ENCODE data around the gene PSIP1.

PSIP1 gene

GRCh38 chr9:15417626-15418025, 93.1 kb downstream of the PSIP1 start:
- Histone ChIP-seq H3K27me3 (ENCODE audit: control insufficient read depth, insufficient read depth, low read length) (no peaks in the 10 kb centered on the region), H3K27ac (no peak overlapping the region), H3K79me2 (no peaks in the 10 kb centered on the region), H2AFZ (no peak overlapping the region), H3K36me3 (ENCODE audit: control insufficient read depth, insufficient read depth, low read length) (no peaks in the 10 kb centered on the region), H3K9me3 (ENCODE audit: control insufficient read depth, low read length) (no peaks in the 10 kb centered on the region), H3K4me1 (no peaks in the 10 kb centered on the region), H3K4me3 (ENCODE audit: low read depth, low read length) (no peak overlapping the region), H3K9ac (no peak overlapping the region), H3K4me2 (ENCODE audit: low read length) (no peak overlapping the region)
- no peak for TF ChIP-seq CTCF (IDR thresholded peaks at IDR 0.05)

GRCh38 chr9:15416880-15417279, 93.9 kb downstream of the PSIP1 start:
- Histone ChIP-seq H3K4me2 (ENCODE audit: low read length) (no peak overlapping the region), H3K9ac (no peak overlapping the region), H2AFZ (no peak overlapping the region), H3K9me3 (ENCODE audit: control insufficient read depth, low read length) (no peaks in the 10 kb centered on the region), H3K27ac (no peak overlapping the region), H3K4me1 (no peaks in the 10 kb centered on the region), H3K36me3 (ENCODE audit: control insufficient read depth, insufficient read depth, low read length) (no peaks in the 10 kb centered on the region), H3K27me3 (ENCODE audit: control insufficient read depth, insufficient read depth, low read length) (no peaks in the 10 kb centered on the region), H3K79me2 (no peaks in the 10 kb centered on the region), H3K4me3 (ENCODE audit: low read depth, low read length) (no peak overlapping the region)
- peak; percentile 27 for TF ChIP-seq CTCF (IDR thresholded peaks at IDR 0.05)
